GM18951 (cell line): ENCODE measurements around the gene PANK3.
"Not testable (repeated sequence)": the region's sequence is repeated elsewhere in the genome, so short reads cannot be mapped to it uniquely, and the experiment has no call there.

Experiments used
- POLR2A ChIP-seq: IDR thresholded peaks from 4 replicates; pipeline ENCODE4 v1.6.1; 2011; ENCODE audit warnings: mild to moderate bottlenecking; ENCODE audit not compliant: insufficient read length, insufficient read depth; ENCODE audit errors: extremely low read depth
- in situ Hi-C: fragments of 300-500 bp; cut with MboI; formaldehyde crosslinking; loops from one replicate; pipeline ENCODE4 v1.12.0; 2022; ENCODE audit warnings: low sequenced_read_pairs, mixed read lengths, inconsistent platforms; ENCODE audit not compliant: unreplicated experiment

PANK3 gene

GRCh38 chr5:168580227-168580508, 1.0 kb upstream of the PANK3 start:
- no peak for TF ChIP-seq POLR2A
- in situ Hi-C loops = no loop called here

- TF ChIP-seq POLR2A = peak; percentile 88
- in situ Hi-C loops = no loop called here
These were observed 489 bp upstream of the PANK3 start for GRCh38 chr5:168579488-168580226.

GRCh38 chr5:168578006-168578405, 1.2 kb downstream of the PANK3 start:
- in situ Hi-C loops = no loop called here
- TF ChIP-seq POLR2A = no peak

GRCh38 chr5:168575391-168576372, 3.5 kb downstream of the PANK3 start:
- in situ Hi-C loops = no loop called here
- no peak for TF ChIP-seq POLR2A

- in situ Hi-C loops = not testable (repeated sequence)
These were observed 5.0 kb downstream of the PANK3 start for GRCh38 chr5:168574156-168574555.

GRCh38 chr5:168573663-168574062, 5.5 kb downstream of the PANK3 start:
- in situ Hi-C loops = not testable (repeated sequence)

GRCh38 chr5:168570490-168571328, 8.5 kb downstream of the PANK3 start:
- TF ChIP-seq POLR2A = no peak
- in situ Hi-C loops = no loop called here

GRCh38 chr5:168568738-168569137, 10.4 kb downstream of the PANK3 start:
- in situ Hi-C loops = no loop called here

GRCh38 chr5:168563959-168564358, 15.2 kb downstream of the PANK3 start:
- no peak for TF ChIP-seq POLR2A

More at GRCh38 chr5:168568738-168569137, 10.4 kb downstream of the PANK3 start:
- TF ChIP-seq POLR2A = no peak

GRCh38 chr5:168562279-168562678, 16.9 kb downstream of the PANK3 start:
- no peak for TF ChIP-seq POLR2A
- in situ Hi-C loops = no loop called here

More at GRCh38 chr5:168563959-168564358, 15.2 kb downstream of the PANK3 start:
- in situ Hi-C loops = no loop called here

- TF ChIP-seq POLR2A = no peak
- in situ Hi-C loops = no loop called here
These were observed 21.8 kb downstream of the PANK3 start for GRCh38 chr5:168557389-168557788.

- TF ChIP-seq POLR2A = no peak
- in situ Hi-C loops = no loop called here
These were observed 25.6 kb downstream of the PANK3 start for GRCh38 chr5:168553377-168554130.
